HepG2 (cell line): Measurements from ENCODE around the gene SLC20A1. TPM values are rescaled to one million over a fixed set of nuclear protein-coding genes. Genes with fewer than 3 reads are reported as not detected.

ENCODE experiments used
- ARID4A ChIP-seq: sonication (generic); formaldehyde crosslinking; IDR thresholded peaks from 2 replicates; pipeline ENCODE4 v1.5.0; 2020; ENCODE audit warnings: mild to moderate bottlenecking, missing genetic modification reagents, borderline replicate concordance
- ESRRA ChIP-seq: sonication (generic); formaldehyde crosslinking; IDR thresholded peaks from 2 replicates; pipeline ENCODE4 v1.5.1; 2020; ENCODE audit warnings: mild to moderate bottlenecking, low read depth, missing genetic modification reagents
- FOXP4 ChIP-seq: sonication (generic); formaldehyde crosslinking; IDR thresholded peaks from 2 replicates; pipeline ENCODE4 v1.4.0; 2020; ENCODE audit warnings: missing genetic modification reagents
- KAT8 ChIP-seq: IDR thresholded peaks from 2 replicates; pipeline ENCODE4 v1.6.1; 2016; ENCODE audit warnings: missing genetic modification reagents, missing compliant biosample characterization
- KDM5B ChIP-seq: sonication (generic); formaldehyde crosslinking; IDR thresholded peaks from 2 replicates; pipeline ENCODE4 v1.4.0; 2020; ENCODE audit warnings: missing genetic modification reagents, mild to moderate bottlenecking, borderline replicate concordance
- KLF16 ChIP-seq, 2 experiments: sonication (generic) in 1 of 2; formaldehyde crosslinking in 1 of 2; IDR thresholded peaks; 2 replicates each; pipeline versions ENCODE4 v1.6.1 to v1.8.0; 2016 to 2023; ENCODE audit warnings: missing genetic modification reagents in 2 of 2, missing compliant biosample characterization in 1 of 2
- MIER3 ChIP-seq: IDR thresholded peaks from 2 replicates; pipeline ENCODE4 v1.6.1; 2016; ENCODE audit warnings: missing compliant biosample characterization, borderline replicate concordance
- MYC ChIP-seq: sonication (generic); formaldehyde crosslinking; IDR thresholded peaks from 2 replicates; pipeline ENCODE4 v1.9.0; 2021; ENCODE audit warnings: missing genetic modification reagents, borderline replicate concordance
- NFE2 ChIP-seq: sonication (generic); formaldehyde crosslinking; IDR thresholded peaks from 2 replicates; pipeline ENCODE4 v1.4.0; 2020; ENCODE audit warnings: missing genetic modification reagents
- NR2C2 ChIP-seq: sonication (generic); formaldehyde crosslinking; IDR thresholded peaks from 2 replicates; pipeline ENCODE4 v1.4.0; 2020; ENCODE audit warnings: missing genetic modification reagents, mild to moderate bottlenecking, moderate library complexity, borderline replicate concordance
- PCBP1 ChIP-seq: fragments of 200-400 bp; formaldehyde crosslinking; IDR thresholded peaks from 2 replicates; pipeline ENCODE4 v1.6.1; 2017; ENCODE audit warnings: mild to moderate bottlenecking, low read depth, low read length, borderline replicate concordance
- RCOR2 ChIP-seq: IDR thresholded peaks from 2 replicates; pipeline ENCODE4 v1.6.1; 2016; ENCODE audit warnings: missing biosample characterization, missing genetic modification reagents
- RXRA ChIP-seq: sonication (generic); formaldehyde crosslinking; IDR thresholded peaks from 2 replicates; pipeline ENCODE4 v1.5.1; 2020; ENCODE audit warnings: missing genetic modification reagents
- SALL1 ChIP-seq: sonication (generic); formaldehyde crosslinking; IDR thresholded peaks from 2 replicates; pipeline ENCODE4 v1.8.0; 2022; ENCODE audit warnings: mild to moderate bottlenecking, missing genetic modification reagents
- ZBTB25 ChIP-seq: IDR thresholded peaks from 2 replicates; pipeline ENCODE4 v1.6.1; 2018; ENCODE audit warnings: missing genetic modification reagents
- ZEB1 ChIP-seq: IDR thresholded peaks from 2 replicates; pipeline ENCODE4 v1.6.1; 2012; ENCODE audit warnings: mild to moderate bottlenecking, low read depth, inconsistent platforms; ENCODE audit not compliant: insufficient replicate concordance
- ZNF101 ChIP-seq: sonication (generic); formaldehyde crosslinking; IDR thresholded peaks from 2 replicates; pipeline ENCODE4 v1.4.0; 2020; ENCODE audit warnings: mild to moderate bottlenecking, low read depth, missing genetic modification reagents, borderline replicate concordance
- ZNF282 ChIP-seq: fragments of 450-650 bp; IDR thresholded peaks from 2 replicates; pipeline ENCODE4 v1.6.1; 2018; ENCODE audit not compliant: partially characterized antibody
- ZSCAN5A ChIP-seq: sonication (generic); formaldehyde crosslinking; IDR thresholded peaks from 2 replicates; pipeline ENCODE4 v1.8.0; 2022; ENCODE audit warnings: mild to moderate bottlenecking, missing genetic modification reagents, borderline replicate concordance
- polyA plus RNA-seq, 8 experiments: library from polyadenylated mRNA; depleted of rRNA in 3 of 8; stranded (reverse) in 7 of 8; unstranded in 1 of 8; fragments of >200 nt; fragmentation: Illumina TruSeq in 4 of 8; extraction: Trizol in 4 of 8; gene quantifications; 2 replicates each; pipeline versions ENCODE4 v1.2.1 to v1.2.3, GENCODE V29; 2011 to 2016; ENCODE audit warnings: low read depth in 4 of 8, missing spikeins in 1 of 8, mixed read lengths in 1 of 8; ENCODE audit not compliant: insufficient read depth in 1 of 8
- total RNA-seq, 5 experiments: library from RNA; depleted of rRNA; stranded (reverse); fragments of >200 nt; fragmentation: Illumina TruSeq; extraction: Trizol; gene quantifications; 2 replicates each; pipeline ENCODE4 v1.2.3, GENCODE V29; 2016; ENCODE audit warnings: low read depth in 1 of 5

Gene SLC20A1
- total and polyA plus RNA-seq, 2 of the 13 experiments (the other 11 are each of a cell fraction or from before 2014, with no cell fraction given), result 54.0 to 85.9 TPM

- TF ChIP-seq MIER3, result peak; percentile 89; the same call in 1 of the 2 replicates
- peak; percentile 73; the same call in 1 of the 2 replicates for TF ChIP-seq ESRRA
- TF ChIP-seq RXRA (CRISPR knock-in tag), result peak; percentile 94
- no peak for TF ChIP-seq ARID4A (CRISPR knock-in tag)
- no peak for TF ChIP-seq PCBP1
- no peak for TF ChIP-seq ZNF101
- peak; percentile 84 for TF ChIP-seq SALL1 (CRISPR knock-in tag)
- peak in 1 of 2 experiments; percentile 66; a peak in 2 of 4 replicates for TF ChIP-seq KLF16 (CRISPR knock-in tag; IDR thresholded peaks at IDR 0.05)
- TF ChIP-seq ZBTB25 (CRISPR knock-in tag), result peak; percentile 69; the same call in 1 of the 2 replicates
- TF ChIP-seq FOXP4 (CRISPR knock-in tag), result peak; percentile 50; the same call in 1 of the 2 replicates
- TF ChIP-seq KAT8 (CRISPR knock-in tag), result peak; percentile 33; the same call in 1 of the 2 replicates
- TF ChIP-seq KDM5B, result peak; percentile 80; the same call in 1 of the 2 replicates
- TF ChIP-seq ZEB1, result peak; percentile 90
- no peak for TF ChIP-seq ZNF282
- peak; percentile 69 for TF ChIP-seq NR2C2 (CRISPR knock-in tag)
- TF ChIP-seq ZSCAN5A (CRISPR knock-in tag), result 0 out of 2 replicates have a peak, but pooled peaks have one; percentile 32
- TF ChIP-seq MYC (CRISPR knock-in tag), result peak; percentile 72; the same call in 1 of the 2 replicates
- peak; percentile 80 for TF ChIP-seq RCOR2 (CRISPR knock-in tag)
- TF ChIP-seq NFE2 (CRISPR knock-in tag), result peak; percentile 99
Observed at GRCh38 chr2:112692495-112692911, 46.8 kb downstream of the SLC20A1 start (continued).
